Hair follicle dermal papilla cell (primary cell): ENCODE results near the gene ZC3H12C. TPM values are rescaled to one million over a fixed set of nuclear protein-coding genes. Genes with fewer than 3 reads are reported as not detected.

Experiments used
- total RNA-seq: library from RNA; depleted of rRNA; stranded (reverse); fragments of >200 nt; gene quantifications from 2 replicates; pipeline ENCODE4 v1.2.3, GENCODE V29; 2012

The ZC3H12C gene
- 11.2 and 12.5 TPM in 2 replicates for total RNA-seq

GRCh38 chr11:110092515-110093406 lies at the start of gene ZC3H12C:
TSS of gene ZC3H12C (plus strand) at chr11:110093392. CDS start at chr11:110093412, 20 bp downstream.

Other genes with a start within 250 kb of the ZC3H12C start
- gene RDX, start 203.2 kb downstream of the ZC3H12C start, total RNA-seq: 65.6 and 73.5 TPM in 2 replicates